Spinal cord (tissue), 10 donors: ENCODE results near the gene BCL7A. TPM values are rescaled to one million over a fixed set of nuclear protein-coding genes. Genes with fewer than 3 reads are reported as not detected.
"Not testable (repeated sequence)": the region's sequence is repeated elsewhere in the genome, so short reads cannot be mapped to it uniquely, and the experiment has no call there.

Experiments used
- DNase-seq, 6 donors: peaks; one replicate each; pipeline versions ENCODE4 v3.0.0 to v3.0.0-alpha.2; 2013 to 2015; ENCODE audit warnings: low spot score in 6 of 6, low read depth in 4 of 6
- H3K27ac ChIP-seq: one replicate; pipeline ENCODE4 v1.5.1; 2013; ENCODE audit warnings: low read depth, low read length, control low read depth
- H3K27me3 ChIP-seq: one replicate; pipeline ENCODE4 v1.6.1; 2013; ENCODE audit warnings: low read length; ENCODE audit not compliant: control insufficient read depth, insufficient read depth
- H3K36me3 ChIP-seq: one replicate; pipeline ENCODE4 v1.6.1; 2013; ENCODE audit warnings: low read length; ENCODE audit not compliant: control insufficient read depth, insufficient read depth
- H3K4me1 ChIP-seq: one replicate; pipeline ENCODE4 v1.6.1; 2013; ENCODE audit warnings: low read length; ENCODE audit not compliant: control insufficient read depth, insufficient read depth
- H3K4me3 ChIP-seq: one replicate; pipeline ENCODE4 v1.5.1; 2013; ENCODE audit warnings: low read depth, low read length, control low read depth
- H3K9me3 ChIP-seq: one replicate; pipeline ENCODE4 v1.6.1; 2013; ENCODE audit warnings: low read length; ENCODE audit not compliant: control insufficient read depth, insufficient read depth
- WGBS: methylation state at CpG from one replicate; pipeline ENCODE4 v1.1.5; 2013; ENCODE audit warnings: missing lambda C conversion rate; ENCODE audit not compliant: insufficient coverage; 5-methylcytosine and 5-hydroxymethylcytosine counted together
- polyA plus RNA-seq, 2 donors: library from polyadenylated mRNA; unstranded; fragments of 120-200 nt; gene quantifications; one replicate each; pipeline ENCODE4 v1.2.1, GENCODE V29; 2013; ENCODE audit not compliant: insufficient read length in 2 of 2
- total RNA-seq, 2 donors: library from RNA; depleted of rRNA in 1 of 2; stranded (reverse); fragments of 120-200 nt in 1 of 2; fragments of >200 nt in 1 of 2; gene quantifications; one replicate each; pipeline versions ENCODE4 v1.2.3 to v1.2.4, GENCODE V29; 2013 to 2014
- donor health status: healthy.

The BCL7A gene
- total and polyA plus RNA-seq, 4 donors: 17.9 to 45.6 (median 31.7) TPM

GRCh38 chr12:121983536-121984210 is 38.0 kb upstream of the BCL7A start:
- peak in 1 of 6 donors; percentile 86 for DNase-seq
- H3K36me3 ChIP-seq: peaks cover 4% of the 10 kb centered on the region
- H3K9me3 ChIP-seq: no peaks in the 10 kb centered on the region
- no peak overlapping the region for H3K4me3 ChIP-seq
- 28% methylated on average over 3 of the region's 13 CpGs for WGBS
- no peaks in the 10 kb centered on the region for H3K27me3 ChIP-seq
- no peaks in the 10 kb centered on the region for H3K4me1 ChIP-seq
- no peak overlapping the region for H3K27ac ChIP-seq

DNA sequence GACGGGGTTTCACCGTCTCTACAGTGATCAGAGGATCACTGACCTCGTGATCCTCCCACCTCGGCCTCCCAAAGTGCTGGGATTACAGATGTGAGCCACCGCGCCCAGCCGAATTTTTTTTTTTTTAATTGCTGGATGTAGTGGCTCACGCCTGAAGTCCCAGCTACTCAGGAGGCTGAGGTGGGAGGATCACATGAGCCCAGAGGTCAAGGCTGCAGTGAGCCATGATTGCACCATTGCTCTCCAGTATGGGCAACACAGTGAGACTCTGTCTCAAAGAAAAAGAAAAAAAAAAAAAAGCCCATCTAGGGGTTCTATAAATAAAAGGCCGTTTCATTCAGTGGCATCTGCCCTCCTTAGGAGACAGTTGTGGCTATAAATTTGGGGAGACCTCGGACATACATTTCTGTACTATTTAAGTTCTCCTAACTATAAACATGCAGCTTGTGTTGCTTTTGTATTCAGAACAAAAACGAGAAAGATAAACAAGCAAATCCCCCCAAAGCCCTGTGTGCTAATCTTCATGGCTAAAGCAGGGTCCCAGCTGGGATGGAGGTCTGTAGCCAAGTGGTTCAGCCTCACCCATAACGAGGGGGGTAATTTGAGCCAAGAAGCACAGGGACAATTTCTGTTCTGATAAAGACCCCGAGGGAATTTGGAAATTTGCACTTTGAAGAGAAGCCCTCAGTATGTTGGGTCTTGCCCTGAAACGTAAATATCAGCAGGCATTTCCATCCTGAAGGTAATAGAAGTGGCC is 35.0 kb upstream of the BCL7A start:
- H3K27me3 ChIP-seq: no peaks in the 10 kb centered on the region
- H3K4me1 ChIP-seq: no peaks in the 10 kb centered on the region
- DNase-seq: no peak
- WGBS: 50% methylated on average over 6 of the region's 14 CpGs
- H3K9me3 ChIP-seq: no peaks in the 10 kb centered on the region
- peaks cover 4% of the 10 kb centered on the region for H3K36me3 ChIP-seq
- no peak overlapping the region for H3K27ac ChIP-seq
- H3K4me3 ChIP-seq: no peak overlapping the region

- WGBS: no CpG with 5 or more reads among the region's 10 CpGs
Measured at GRCh38 chr12:121988519-121988918, 33.2 kb upstream of the BCL7A start.

DNA sequence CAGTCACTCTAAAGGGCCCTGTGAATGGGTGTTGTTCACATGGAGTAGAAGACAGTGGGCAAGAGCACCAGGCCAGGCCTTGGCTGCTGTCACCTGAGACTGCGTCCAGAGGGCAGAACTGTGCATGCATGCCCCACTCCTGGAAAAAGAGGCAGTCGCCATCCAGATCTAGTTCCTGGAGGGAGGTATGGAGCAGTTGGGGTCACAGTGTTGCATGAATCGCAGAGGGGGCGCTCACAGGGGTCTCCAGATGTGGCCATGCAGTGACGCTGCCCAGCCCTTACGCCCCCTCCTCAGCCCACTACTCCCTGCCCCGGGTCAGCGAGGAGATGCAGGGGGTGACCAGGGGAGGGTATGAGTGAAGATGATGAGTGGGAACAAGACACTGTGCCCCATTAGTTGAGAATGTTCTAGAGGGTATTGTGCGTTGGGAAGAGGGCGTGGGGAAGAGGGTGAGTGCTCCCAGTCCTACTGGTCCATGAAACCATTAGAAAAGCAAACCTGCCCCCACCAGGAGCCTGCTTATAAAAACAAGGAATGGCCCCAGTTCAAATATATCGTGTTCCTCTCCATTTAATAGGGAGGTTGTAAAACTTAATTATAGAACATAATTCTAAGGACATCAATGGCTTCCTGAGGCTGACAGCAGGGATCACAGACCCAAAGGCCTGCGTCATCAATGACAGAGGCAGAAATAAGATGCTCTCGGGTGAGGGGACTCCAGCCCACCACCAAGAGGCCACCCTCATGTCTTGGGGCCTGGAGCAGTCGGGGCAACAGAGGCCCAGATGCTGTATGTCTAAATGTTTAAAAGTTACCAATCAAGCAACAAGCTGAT is 32.2 kb upstream of the BCL7A start:
- 83% methylated on average over 5 of the region's 14 CpGs for WGBS
- no peaks in the 10 kb centered on the region for H3K4me1 ChIP-seq
- DNase-seq: no peak

More at GRCh38 chr12:121988519-121988918, 33.2 kb upstream of the BCL7A start:
- H3K27me3 ChIP-seq, H3K9me3 ChIP-seq, H3K36me3 ChIP-seq, H3K4me3 ChIP-seq, DNase-seq, H3K4me1 ChIP-seq, H3K27ac ChIP-seq: not testable (repeated sequence)

GRCh38 chr12:121990114-121990647 is 31.5 kb upstream of the BCL7A start:
- H3K4me3 ChIP-seq: no peak overlapping the region
- H3K9me3 ChIP-seq: no peaks in the 10 kb centered on the region
- WGBS: 89% methylated on average over 2 of the region's 6 CpGs
- no peaks in the 10 kb centered on the region for H3K4me1 ChIP-seq
- no peak overlapping the region for H3K27ac ChIP-seq
- DNase-seq: no peak
- no peaks in the 10 kb centered on the region for H3K27me3 ChIP-seq
- peaks cover 4% of the 10 kb centered on the region for H3K36me3 ChIP-seq

More for the DNA sequence above, 32.2 kb upstream of the BCL7A start:
- H3K27ac ChIP-seq: no peak overlapping the region
- no peaks in the 10 kb centered on the region for H3K27me3 ChIP-seq
- H3K36me3 ChIP-seq: peaks cover 4% of the 10 kb centered on the region
- H3K4me3 ChIP-seq: no peak overlapping the region
- H3K9me3 ChIP-seq: no peaks in the 10 kb centered on the region

- H3K4me1 ChIP-seq: no peaks in the 10 kb centered on the region
- no peak overlapping the region for H3K27ac ChIP-seq
- H3K4me3 ChIP-seq: no peak overlapping the region
- H3K36me3 ChIP-seq: peaks cover 4% of the 10 kb centered on the region
- H3K27me3 ChIP-seq: no peaks in the 10 kb centered on the region
- peak in 1 of 6 donors; percentile 71 for DNase-seq
- WGBS: 45% methylated on average over 5 of the region's 10 CpGs
- no peaks in the 10 kb centered on the region for H3K9me3 ChIP-seq
Measured at GRCh38 chr12:121990692-121991603, 30.7 kb upstream of the BCL7A start.

DNA sequence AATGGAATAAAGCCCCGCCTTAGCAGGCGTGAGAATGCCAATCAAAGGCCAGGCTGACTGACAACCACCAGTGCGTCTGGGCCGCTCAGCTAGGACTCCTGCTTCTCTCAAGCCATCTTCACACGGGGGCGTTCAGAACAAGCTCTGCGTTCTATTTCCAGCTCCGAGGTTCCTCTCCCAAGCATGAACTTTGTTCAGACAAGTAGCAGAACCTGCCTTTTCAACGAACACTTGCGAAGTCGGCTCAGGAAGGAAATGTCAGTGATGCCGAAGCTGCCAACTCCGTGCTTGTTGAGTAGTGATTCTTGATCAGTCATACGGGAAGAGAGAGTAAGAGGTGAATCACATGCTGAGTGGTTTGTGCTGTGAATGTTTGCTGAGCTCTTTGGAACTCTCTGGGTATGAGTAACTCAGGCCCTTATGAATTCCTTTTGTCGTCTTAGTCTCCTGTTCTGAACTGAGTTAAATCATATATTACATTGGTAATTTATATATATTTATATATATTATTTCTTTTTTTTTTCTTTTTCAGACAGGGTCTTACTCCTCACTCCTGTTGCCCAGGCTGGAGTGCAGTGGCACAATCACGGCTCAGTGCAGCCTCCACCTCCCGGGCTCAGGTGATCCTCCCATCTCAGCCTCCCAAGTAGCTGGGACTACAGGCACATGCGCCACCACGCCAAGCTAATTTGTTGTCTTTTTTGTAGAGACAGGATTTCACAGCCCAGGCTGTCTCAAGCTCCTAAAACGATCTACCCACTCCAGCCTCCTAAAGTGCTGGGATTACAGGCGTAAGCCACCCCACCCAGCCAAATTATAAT is 29.4 kb upstream of the BCL7A start:
- peaks cover 4% of the 10 kb centered on the region for H3K36me3 ChIP-seq
- WGBS: 89% methylated on average over 13 of the region's 21 CpGs
- no peak for DNase-seq
- H3K4me1 ChIP-seq: no peaks in the 10 kb centered on the region
- no peak overlapping the region for H3K4me3 ChIP-seq
- H3K27ac ChIP-seq: no peak overlapping the region
- H3K27me3 ChIP-seq: no peaks in the 10 kb centered on the region
- no peaks in the 10 kb centered on the region for H3K9me3 ChIP-seq

DNA sequence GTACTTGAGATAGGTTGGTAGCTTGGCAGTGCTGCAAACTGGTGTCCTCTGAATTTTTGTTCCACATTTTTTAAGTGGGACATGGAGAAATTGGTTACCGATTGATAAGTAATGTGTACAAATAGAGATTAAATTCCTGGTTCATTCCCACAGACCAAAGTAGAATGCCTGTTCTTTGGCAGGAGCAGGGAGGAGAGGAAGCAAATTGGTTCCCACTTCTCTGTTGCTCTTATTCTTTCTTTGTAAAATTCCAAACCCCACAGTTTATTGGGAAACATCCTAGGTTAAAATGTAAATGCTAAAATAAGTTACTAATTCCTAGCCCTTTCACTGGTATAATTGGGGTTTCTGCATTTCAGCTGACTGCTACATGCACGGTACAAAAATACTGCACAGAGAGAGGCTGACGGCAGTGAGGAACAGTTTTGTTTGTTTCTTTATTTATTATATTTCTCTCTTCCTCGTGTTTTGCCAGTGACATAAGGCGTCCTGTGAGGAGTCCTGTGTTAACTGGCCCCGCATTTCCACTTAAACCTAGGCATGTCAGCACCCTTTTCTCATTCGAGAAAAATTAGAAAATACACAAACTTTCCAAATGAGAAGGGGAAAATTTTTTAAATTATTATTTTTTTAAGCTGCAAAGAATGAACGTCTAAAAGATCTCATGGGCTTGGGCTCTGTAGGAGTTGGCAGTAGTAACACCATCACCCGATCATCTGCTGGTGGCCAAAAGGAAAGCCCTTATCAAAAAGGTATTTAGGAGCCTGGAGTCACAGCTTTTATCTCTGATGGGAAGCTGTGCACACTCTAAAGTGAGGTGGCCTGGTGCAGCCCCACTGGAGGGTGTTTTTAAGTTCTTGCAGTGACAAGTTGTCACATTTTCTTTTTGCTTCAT is 25.4 kb upstream of the BCL7A start:
- Histone ChIP-seq H3K4me3 (no peak overlapping the region), H3K27me3 (no peaks in the 10 kb centered on the region), H3K27ac (no peak overlapping the region), H3K4me1 (no peaks in the 10 kb centered on the region), H3K36me3 (no peaks in the 10 kb centered on the region), H3K9me3 (no peaks in the 10 kb centered on the region)
- WGBS: 80% methylated on average over 2 of the region's 9 CpGs
- DNase-seq: no peak
